Measurements from ENCODE around the gene IFNLR1. TPM values are rescaled to one million over a fixed set of nuclear protein-coding genes. Genes with fewer than 3 reads are reported as not detected.

IFNLR1 gene
- total RNA-seq, 1 donor: under 0.01 TPM

GRCh38 chr1:24169286-24169685 lies 17.8 kb downstream of the IFNLR1 start:
- DNase-seq (ENCODE audit: low read depth): no peak
- TF ChIP-seq CTCF (IDR thresholded peaks at IDR 0.05; ENCODE audit: insufficient read depth, low read depth, low read length): no peak
- no peak overlapping the region for H3K4me3 ChIP-seq (ENCODE audit: low read depth, low read length)

- no peak for TF ChIP-seq CTCF (IDR thresholded peaks at IDR 0.05; ENCODE audit: insufficient read depth, low read depth, low read length)
- no peak overlapping the region for H3K4me3 ChIP-seq (ENCODE audit: low read depth, low read length)
- no peak for DNase-seq (ENCODE audit: low read depth)
Measured at GRCh38 chr1:24168245-24168644, 18.8 kb downstream of the IFNLR1 start.

- DNase-seq (ENCODE audit: low read depth): no peak
- TF ChIP-seq CTCF (IDR thresholded peaks at IDR 0.05; ENCODE audit: insufficient read depth, low read depth, low read length): no peak
- H3K4me3 ChIP-seq (ENCODE audit: low read depth, low read length): no peak overlapping the region
Measured at GRCh38 chr1:24167008-24167407, 20.1 kb downstream of the IFNLR1 start.

- DNase-seq (ENCODE audit: low read depth): no peak
- H3K4me3 ChIP-seq (ENCODE audit: low read depth, low read length): no peak overlapping the region
- TF ChIP-seq CTCF (IDR thresholded peaks at IDR 0.05; ENCODE audit: insufficient read depth, low read depth, low read length): no peak
Measured at GRCh38 chr1:24165500-24165899, 21.6 kb downstream of the IFNLR1 start.

GRCh38 chr1:24164004-24164403 lies 23.1 kb downstream of the IFNLR1 start:
- no peak for TF ChIP-seq CTCF (IDR thresholded peaks at IDR 0.05; ENCODE audit: insufficient read depth, low read depth, low read length)
- H3K4me3 ChIP-seq (ENCODE audit: low read depth, low read length): no peak overlapping the region
- no peak for DNase-seq (ENCODE audit: low read depth)

GRCh38 chr1:24162201-24162600 lies 24.9 kb downstream of the IFNLR1 start:
- no peak for TF ChIP-seq CTCF (IDR thresholded peaks at IDR 0.05; ENCODE audit: insufficient read depth, low read depth, low read length)
- no peak for DNase-seq (ENCODE audit: low read depth)
- no peak overlapping the region for H3K4me3 ChIP-seq (ENCODE audit: low read depth, low read length)

GRCh38 chr1:24161270-24161669 lies 25.8 kb downstream of the IFNLR1 start:
- H3K4me3 ChIP-seq (ENCODE audit: low read depth, low read length): no peak overlapping the region
- TF ChIP-seq CTCF (IDR thresholded peaks at IDR 0.05; ENCODE audit: insufficient read depth, low read depth, low read length): no peak
- DNase-seq (ENCODE audit: low read depth): no peak
